ENCODE data around the gene ELOVL2.

DNA sequence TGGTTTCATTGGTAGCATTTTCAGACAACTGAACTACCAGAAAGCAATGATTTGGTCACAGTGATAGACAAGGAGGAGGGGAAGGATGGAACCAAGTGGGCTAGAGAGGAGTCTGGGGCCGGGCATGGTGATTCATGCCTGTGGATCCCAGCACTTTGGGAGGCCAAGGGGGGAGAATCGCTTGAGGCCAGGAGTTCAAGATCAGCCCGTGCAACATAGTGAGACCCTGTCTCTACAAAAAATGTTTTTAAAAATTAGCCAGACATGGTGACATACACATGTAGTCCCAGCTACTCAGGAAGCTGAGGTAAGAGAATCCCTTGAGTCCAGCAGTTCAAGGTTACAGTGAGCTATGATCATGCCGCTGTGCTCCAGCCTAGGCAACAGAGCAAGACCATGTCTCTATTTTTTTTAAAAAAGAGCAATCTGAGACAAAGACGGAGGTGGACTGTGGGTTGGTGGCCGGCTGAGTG, 86.7 kb downstream of the ELOVL2 start:
- TF ChIP-seq ZNF274 (IDR thresholded peaks at IDR 0.05; ENCODE audit: low read depth, low read length) (no peak), RAD21 (IDR thresholded peaks at IDR 0.05; ENCODE audit: low read depth) (no peak), SP1 (IDR thresholded peaks at IDR 0.05; ENCODE audit: low read depth) (no peak), EZH2phosphoT487 (IDR thresholded peaks at IDR 0.05; ENCODE audit: borderline replicate concordance) (no peak), POLR2A (IDR thresholded peaks at IDR 0.05; ENCODE audit: borderline replicate concordance, extremely low read depth, insufficient read depth, insufficient read length) (no peak), SIN3A (IDR thresholded peaks at IDR 0.05; ENCODE audit: low read depth) (no peak), CEBPB (IDR thresholded peaks at IDR 0.05; ENCODE audit: low read depth) (no peak), EZH2 (IDR thresholded peaks at IDR 0.05) (no peak), YY1 (IDR thresholded peaks at IDR 0.05; ENCODE audit: extremely low read depth, insufficient replicate concordance, low read depth, low read length) (no peak), ZFX (IDR thresholded peaks at IDR 0.05) (no peak), POLR2AphosphoS5 (IDR thresholded peaks at IDR 0.05; ENCODE audit: low read depth, low read length) (no peak)
- TF ChIP-seq, protein P1, sequence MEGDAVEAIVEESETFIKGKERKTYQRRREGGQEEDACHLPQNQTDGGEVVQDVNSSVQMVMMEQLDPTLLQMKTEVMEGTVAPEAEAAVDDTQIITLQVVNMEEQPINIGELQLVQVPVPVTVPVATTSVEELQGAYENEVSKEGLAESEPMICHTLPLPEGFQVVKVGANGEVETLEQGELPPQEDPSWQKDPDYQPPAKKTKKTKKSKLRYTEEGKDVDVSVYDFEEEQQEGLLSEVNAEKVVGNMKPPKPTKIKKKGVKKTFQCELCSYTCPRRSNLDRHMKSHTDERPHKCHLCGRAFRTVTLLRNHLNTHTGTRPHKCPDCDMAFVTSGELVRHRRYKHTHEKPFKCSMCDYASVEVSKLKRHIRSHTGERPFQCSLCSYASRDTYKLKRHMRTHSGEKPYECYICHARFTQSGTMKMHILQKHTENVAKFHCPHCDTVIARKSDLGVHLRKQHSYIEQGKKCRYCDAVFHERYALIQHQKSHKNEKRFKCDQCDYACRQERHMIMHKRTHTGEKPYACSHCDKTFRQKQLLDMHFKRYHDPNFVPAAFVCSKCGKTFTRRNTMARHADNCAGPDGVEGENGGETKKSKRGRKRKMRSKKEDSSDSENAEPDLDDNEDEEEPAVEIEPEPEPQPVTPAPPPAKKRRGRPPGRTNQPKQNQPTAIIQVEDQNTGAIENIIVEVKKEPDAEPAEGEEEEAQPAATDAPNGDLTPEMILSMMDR (IDR thresholded peaks at IDR 0.05 in 2 of 3, conservative IDR thresholded peaks at IDR 0.05 in 1 of 3; ENCODE audit: borderline replicate concordance in 1 of 3, insufficient read depth in 1 of 3, low read depth in 2 of 3, low read length in 2 of 3), result no peak
- TF ChIP-seq, protein P2, sequence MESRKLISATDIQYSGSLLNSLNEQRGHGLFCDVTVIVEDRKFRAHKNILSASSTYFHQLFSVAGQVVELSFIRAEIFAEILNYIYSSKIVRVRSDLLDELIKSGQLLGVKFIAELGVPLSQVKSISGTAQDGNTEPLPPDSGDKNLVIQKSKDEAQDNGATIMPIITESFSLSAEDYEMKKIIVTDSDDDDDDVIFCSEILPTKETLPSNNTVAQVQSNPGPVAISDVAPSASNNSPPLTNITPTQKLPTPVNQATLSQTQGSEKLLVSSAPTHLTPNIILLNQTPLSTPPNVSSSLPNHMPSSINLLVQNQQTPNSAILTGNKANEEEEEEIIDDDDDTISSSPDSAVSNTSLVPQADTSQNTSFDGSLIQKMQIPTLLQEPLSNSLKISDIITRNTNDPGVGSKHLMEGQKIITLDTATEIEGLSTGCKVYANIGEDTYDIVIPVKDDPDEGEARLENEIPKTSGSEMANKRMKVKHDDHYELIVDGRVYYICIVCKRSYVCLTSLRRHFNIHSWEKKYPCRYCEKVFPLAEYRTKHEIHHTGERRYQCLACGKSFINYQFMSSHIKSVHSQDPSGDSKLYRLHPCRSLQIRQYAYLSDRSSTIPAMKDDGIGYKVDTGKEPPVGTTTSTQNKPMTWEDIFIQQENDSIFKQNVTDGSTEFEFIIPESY (IDR thresholded peaks at IDR 0.05; ENCODE audit: extremely low read depth, insufficient replicate concordance, low read length), result no peak
- TF ChIP-seq, protein P3, sequence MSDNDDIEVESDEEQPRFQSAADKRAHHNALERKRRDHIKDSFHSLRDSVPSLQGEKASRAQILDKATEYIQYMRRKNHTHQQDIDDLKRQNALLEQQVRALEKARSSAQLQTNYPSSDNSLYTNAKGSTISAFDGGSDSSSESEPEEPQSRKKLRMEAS (IDR thresholded peaks at IDR 0.05), result no peak
